ENCODE results near the gene POLDIP2.

GRCh38 chr17:28342313-28342712, 15.0 kb downstream of the POLDIP2 start:
- no peak for TF ChIP-seq CTCF (IDR thresholded peaks at IDR 0.05; ENCODE audit: insufficient read depth, low read length)
- no peak for TF ChIP-seq POLR2AphosphoS5 (IDR thresholded peaks at IDR 0.05; ENCODE audit: low read depth)
- TF ChIP-seq REST (IDR thresholded peaks at IDR 0.05; ENCODE audit: insufficient replicate concordance, low read depth): no peak
